ENCODE results near the gene PRKAR1B.

PRKAR1B gene

GRCh38 chr7:672891-673290 lies 54.2 kb downstream of the PRKAR1B start:
- TF ChIP-seq GATA2 (IDR thresholded peaks at IDR 0.05; ENCODE audit: low read depth, low read length), result no peak
- TF ChIP-seq GATA3 (IDR thresholded peaks at IDR 0.05; ENCODE audit: low read depth, low read length), result no peak

- TF ChIP-seq GATA2 (IDR thresholded peaks at IDR 0.05; ENCODE audit: low read depth, low read length) (no peak), GATA3 (IDR thresholded peaks at IDR 0.05; ENCODE audit: low read depth, low read length) (no peak)
These were observed 55.6 kb downstream of the PRKAR1B start for GRCh38 chr7:671415-672042.

- TF ChIP-seq GATA2 (IDR thresholded peaks at IDR 0.05; ENCODE audit: low read depth, low read length), result no peak
- TF ChIP-seq GATA3 (IDR thresholded peaks at IDR 0.05; ENCODE audit: low read depth, low read length), result no peak
These were observed 56.3 kb downstream of the PRKAR1B start for GRCh38 chr7:670501-671390.

- TF ChIP-seq GATA2 (IDR thresholded peaks at IDR 0.05; ENCODE audit: low read depth, low read length), result no peak
- TF ChIP-seq GATA3 (IDR thresholded peaks at IDR 0.05; ENCODE audit: low read depth, low read length), result no peak
These were observed 58.1 kb downstream of the PRKAR1B start for GRCh38 chr7:668958-669357.

- TF ChIP-seq GATA3 (IDR thresholded peaks at IDR 0.05; ENCODE audit: low read depth, low read length), result no peak
- no peak for TF ChIP-seq GATA2 (IDR thresholded peaks at IDR 0.05; ENCODE audit: low read depth, low read length)
These were observed 58.7 kb downstream of the PRKAR1B start for GRCh38 chr7:668139-668931.

- TF ChIP-seq GATA3 (IDR thresholded peaks at IDR 0.05; ENCODE audit: low read depth, low read length) (no peak), GATA2 (IDR thresholded peaks at IDR 0.05; ENCODE audit: low read depth, low read length) (no peak)
These were observed 60.4 kb downstream of the PRKAR1B start for GRCh38 chr7:666454-667292.

- TF ChIP-seq GATA2 (IDR thresholded peaks at IDR 0.05; ENCODE audit: low read depth, low read length) (peak; percentile 84), GATA3 (IDR thresholded peaks at IDR 0.05; ENCODE audit: low read depth, low read length) (no peak)
These were observed 61.2 kb downstream of the PRKAR1B start for GRCh38 chr7:665736-666453.

GRCh38 chr7:664997-665735 lies 61.9 kb downstream of the PRKAR1B start:
- TF ChIP-seq GATA2 (IDR thresholded peaks at IDR 0.05; ENCODE audit: low read depth, low read length) (no peak), GATA3 (IDR thresholded peaks at IDR 0.05; ENCODE audit: low read depth, low read length) (no peak)

- no peak for TF ChIP-seq GATA3 (IDR thresholded peaks at IDR 0.05; ENCODE audit: low read depth, low read length)
- TF ChIP-seq GATA2 (IDR thresholded peaks at IDR 0.05; ENCODE audit: low read depth, low read length), result no peak
These were observed 62.7 kb downstream of the PRKAR1B start for GRCh38 chr7:664402-664775.

- TF ChIP-seq GATA2 (IDR thresholded peaks at IDR 0.05; ENCODE audit: low read depth, low read length), result no peak
These were observed 64.5 kb downstream of the PRKAR1B start for GRCh38 chr7:662576-662975.

GRCh38 chr7:659996-660395 lies 67.1 kb downstream of the PRKAR1B start:
- TF ChIP-seq GATA2 (IDR thresholded peaks at IDR 0.05; ENCODE audit: low read depth, low read length) (no peak), GATA3 (IDR thresholded peaks at IDR 0.05; ENCODE audit: low read depth, low read length) (no peak)

- TF ChIP-seq GATA2 (IDR thresholded peaks at IDR 0.05; ENCODE audit: low read depth, low read length) (no peak), GATA3 (IDR thresholded peaks at IDR 0.05; ENCODE audit: low read depth, low read length) (no peak)
These were observed 67.7 kb downstream of the PRKAR1B start for GRCh38 chr7:659306-659847.

Data from SH-SY5Y (cell line).